ENCODE results near the gene PTBP3. TPM values are rescaled to one million over a fixed set of nuclear protein-coding genes. Genes with fewer than 3 reads are reported as not detected.

Gene PTBP3
- polyA plus RNA-seq, 3 donors, result 33.6 to 68.3 (median 51.4) TPM

DNA sequence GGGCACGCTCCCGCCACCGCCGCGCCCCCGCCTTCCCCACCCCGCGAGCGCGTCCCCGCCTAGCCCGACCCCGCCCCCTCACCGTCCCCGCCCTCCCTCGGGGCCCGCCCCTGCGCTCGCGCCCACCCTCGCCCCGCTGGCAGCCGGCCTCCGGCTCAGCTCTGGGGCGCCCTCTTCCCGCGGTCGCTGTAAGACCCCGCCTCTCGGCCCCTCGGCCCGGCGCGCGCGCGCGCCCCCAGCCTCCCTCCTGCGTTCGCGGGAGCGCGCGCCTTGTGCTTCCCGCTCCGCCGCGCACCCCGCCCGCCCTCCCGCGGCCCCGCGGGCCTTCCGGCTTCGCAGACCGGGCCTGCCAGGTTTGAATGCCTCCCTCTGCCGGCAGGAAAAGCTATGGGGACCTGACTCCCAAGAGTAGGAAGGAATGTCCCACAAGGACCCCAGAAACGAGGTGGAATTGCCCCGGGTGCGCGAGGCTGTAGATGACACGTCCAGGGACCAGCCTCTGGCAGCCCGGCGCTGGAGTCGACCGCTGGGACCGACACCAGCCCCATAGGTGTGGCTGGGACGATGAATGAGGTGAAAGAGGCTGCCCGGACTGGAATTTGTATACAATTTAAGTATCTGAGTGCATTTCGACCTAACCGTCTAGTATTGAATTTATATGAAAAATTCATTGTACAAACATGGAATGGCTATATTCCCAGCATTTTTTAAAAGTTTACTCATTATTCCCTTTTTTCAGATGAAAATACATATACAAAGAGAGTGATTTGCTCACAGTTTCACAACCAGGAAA, 416 bp upstream of the PTBP3 start:
- TF ChIP-seq, protein P1, sequence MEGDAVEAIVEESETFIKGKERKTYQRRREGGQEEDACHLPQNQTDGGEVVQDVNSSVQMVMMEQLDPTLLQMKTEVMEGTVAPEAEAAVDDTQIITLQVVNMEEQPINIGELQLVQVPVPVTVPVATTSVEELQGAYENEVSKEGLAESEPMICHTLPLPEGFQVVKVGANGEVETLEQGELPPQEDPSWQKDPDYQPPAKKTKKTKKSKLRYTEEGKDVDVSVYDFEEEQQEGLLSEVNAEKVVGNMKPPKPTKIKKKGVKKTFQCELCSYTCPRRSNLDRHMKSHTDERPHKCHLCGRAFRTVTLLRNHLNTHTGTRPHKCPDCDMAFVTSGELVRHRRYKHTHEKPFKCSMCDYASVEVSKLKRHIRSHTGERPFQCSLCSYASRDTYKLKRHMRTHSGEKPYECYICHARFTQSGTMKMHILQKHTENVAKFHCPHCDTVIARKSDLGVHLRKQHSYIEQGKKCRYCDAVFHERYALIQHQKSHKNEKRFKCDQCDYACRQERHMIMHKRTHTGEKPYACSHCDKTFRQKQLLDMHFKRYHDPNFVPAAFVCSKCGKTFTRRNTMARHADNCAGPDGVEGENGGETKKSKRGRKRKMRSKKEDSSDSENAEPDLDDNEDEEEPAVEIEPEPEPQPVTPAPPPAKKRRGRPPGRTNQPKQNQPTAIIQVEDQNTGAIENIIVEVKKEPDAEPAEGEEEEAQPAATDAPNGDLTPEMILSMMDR (IDR thresholded peaks at IDR 0.05), result peak; percentile 53
- Histone ChIP-seq H3K36me3 (replicated peaks in 1 of 2; ENCODE audit: control insufficient read depth in 1 of 2, insufficient read depth in 2 of 2, low read length in 2 of 2) (no peaks in the 10 kb centered on the region), H4K20me1 (ENCODE audit: insufficient read depth, low read length) (peaks cover 37% of the 10 kb centered on the region), H3K79me2 (ENCODE audit: insufficient read depth, low read length) (peaks cover 42% of the 10 kb centered on the region), H3K4me3 (replicated peaks in 1 of 3; ENCODE audit: low read depth in 2 of 3, low read length in 3 of 3) (peak overlapping the region; percentile 69 to 96 (median 75)), H3K27me3 (ENCODE audit: control insufficient read depth in 2 of 2, insufficient read depth in 2 of 2, low read length in 2 of 2) (no peaks in the 10 kb centered on the region), H3K9ac (ENCODE audit: insufficient read depth, low read length, poor library complexity, severe bottlenecking) (peak overlapping the region; percentile 97), H3K27ac (ENCODE audit: low read depth in 1 of 2, low read length in 2 of 2) (peak overlapping the region; percentile 86 to 89), H2AFZ (ENCODE audit: insufficient read depth, low read depth, low read length, poor library complexity, severe bottlenecking) (peak overlapping the region; percentile 79), H3K4me2 (replicated peaks; ENCODE audit: extremely low read depth, low read length, poor library complexity, severe bottlenecking) (peak overlapping the region; percentile 80), H3K9me3 (replicated peaks in 1 of 2; ENCODE audit: control insufficient read depth in 1 of 2, insufficient read depth in 1 of 2, low read length in 2 of 2) (no peaks in the 10 kb centered on the region), H3K4me1 (ENCODE audit: control insufficient read depth in 1 of 2, insufficient read depth in 2 of 2, low read length in 2 of 2) (peaks cover 14 to 43% of the 10 kb centered on the region in 2 donors)
- intact Hi-C loops (cut with micrococcal nuclease), result loop anchor here in 1 of 2 donors (5.0 kb wide), 3 partner anchors 43 to 437 kb away; partner anchors contain the start of gene UGCG
- DNase-seq, result peak; percentile 91 to 95 (median 94)
- peak overlapping the region; percentile 93 to 97 for H3K4me3 Mint-ChIP-seq
- under 1% methylated on average over 46 of the region's 72 CpGs for WGBS (ENCODE audit: insufficient coverage)
- peak overlapping the region; percentile 87 to 97 (median 95) for H3K27ac Mint-ChIP-seq
- no peaks in the 10 kb centered on the region for H3K9me3 Mint-ChIP-seq
- peaks cover 29% of the 10 kb centered on the region for H3K4me1 Mint-ChIP-seq
- peaks cover 0 to 5% (median 0%) of the 10 kb centered on the region in 3 donors for H3K27me3 Mint-ChIP-seq (ENCODE audit: low read depth in 3 of 3)
- no peaks in the 10 kb centered on the region for H3K36me3 Mint-ChIP-seq

DNA sequence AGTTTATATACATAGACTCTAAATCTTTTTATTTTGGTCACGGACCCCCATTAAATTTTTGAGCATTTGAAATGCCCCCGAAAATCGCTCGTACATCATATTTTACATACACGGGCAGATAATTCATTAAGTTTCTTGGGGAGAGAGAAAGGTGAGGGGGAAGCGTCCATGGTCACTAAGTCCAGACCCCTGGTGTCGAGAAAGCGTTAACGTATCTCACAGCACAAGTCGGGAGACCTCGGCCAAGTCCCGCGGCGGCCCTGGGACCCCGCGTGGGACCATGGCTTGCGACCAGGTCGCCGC, 794 bp downstream of the PTBP3 start:
- Histone ChIP-seq H3K27ac (ENCODE audit: low read depth in 1 of 2, low read length in 2 of 2) (peak overlapping the region; percentile 86 to 89), H3K4me3 (replicated peaks in 1 of 3; ENCODE audit: low read depth in 2 of 3, low read length in 3 of 3) (peak overlapping the region; percentile 69 to 96 (median 75)), H3K27me3 (ENCODE audit: control insufficient read depth in 2 of 2, insufficient read depth in 2 of 2, low read length in 2 of 2) (no peaks in the 10 kb centered on the region), H3K9me3 (replicated peaks in 1 of 2; ENCODE audit: control insufficient read depth in 1 of 2, insufficient read depth in 1 of 2, low read length in 2 of 2) (no peaks in the 10 kb centered on the region), H3K9ac (ENCODE audit: insufficient read depth, low read length, poor library complexity, severe bottlenecking) (peak overlapping the region; percentile 97), H2AFZ (ENCODE audit: insufficient read depth, low read depth, low read length, poor library complexity, severe bottlenecking) (peak overlapping the region; percentile 70), H3K36me3 (replicated peaks in 1 of 2; ENCODE audit: control insufficient read depth in 1 of 2, insufficient read depth in 2 of 2, low read length in 2 of 2) (no peaks in the 10 kb centered on the region), H3K4me1 (ENCODE audit: control insufficient read depth in 1 of 2, insufficient read depth in 2 of 2, low read length in 2 of 2) (peaks cover 19 to 55% of the 10 kb centered on the region in 2 donors), H3K79me2 (ENCODE audit: insufficient read depth, low read length) (peaks cover 55% of the 10 kb centered on the region), H4K20me1 (ENCODE audit: insufficient read depth, low read length) (peaks cover 49% of the 10 kb centered on the region), H3K4me2 (replicated peaks; ENCODE audit: extremely low read depth, low read length, poor library complexity, severe bottlenecking) (peak overlapping the region; percentile 80)
- H3K9me3 Mint-ChIP-seq, result peaks cover 0 to 2% (median 0%) of the 10 kb centered on the region in 7 donors
- peak overlapping the region; percentile 88 to 92 for H3K4me3 Mint-ChIP-seq
- under 1% methylated on average over 14 of the region's 19 CpGs for WGBS (ENCODE audit: insufficient coverage)
- TF ChIP-seq, protein P1 (IDR thresholded peaks at IDR 0.05), result peak; percentile 20
- H3K36me3 Mint-ChIP-seq, result no peaks in the 10 kb centered on the region
- no peak for DNase-seq
- peaks cover 39% of the 10 kb centered on the region for H3K4me1 Mint-ChIP-seq
- peak overlapping the region; percentile 84 to 96 (median 93) for H3K27ac Mint-ChIP-seq
- peaks cover 0 to 3% (median 0%) of the 10 kb centered on the region in 3 donors for H3K27me3 Mint-ChIP-seq (ENCODE audit: low read depth in 3 of 3)
- intact Hi-C loops (cut with micrococcal nuclease), result loop anchor here in 1 of 2 donors (5.0 kb wide), 3 partner anchors 45 to 435 kb away; partner anchors contain the start of gene UGCG

All from CD14-positive monocyte (primary cell).